Measurements from ENCODE around the gene GHR. TPM values are rescaled to one million over a fixed set of nuclear protein-coding genes. Genes with fewer than 3 reads are reported as not detected.

GHR gene
- total RNA-seq, 6 donors from 2014 or later, result 3.0 to 7.4 (median 4.2) TPM

GRCh38 chr5:42518595-42519221 lies 95.5 kb downstream of the GHR start:
- H3K4me3 ChIP-seq, result no peak overlapping the region
- peak; percentile 49 to 78 for ATAC-seq (ENCODE audit: low FRiP score in 2 of 2)
- DNase-seq, result no peak
- TF ChIP-seq CTCF (IDR thresholded peaks at IDR 0.05), result no peak
- TF ChIP-seq POLR2A (IDR thresholded peaks at IDR 0.05), result no peak
- no peak for TF ChIP-seq EP300 (IDR thresholded peaks at IDR 0.05)
- no peak for TF ChIP-seq POLR2AphosphoS5 (IDR thresholded peaks at IDR 0.05)
- H3K27me3 ChIP-seq, result no peaks in the 10 kb centered on the region
- peaks cover 0 to 5% (median 2%) of the 10 kb centered on the region in 4 donors for H3K4me1 ChIP-seq
- WGBS, 2 donors, result 41 to 43% methylated on average over 8 of the region's 8 CpGs
- H3K27ac ChIP-seq, result no peak overlapping the region
- H3K9me3 ChIP-seq, result no peaks in the 10 kb centered on the region
- H3K36me3 ChIP-seq, result no peaks in the 10 kb centered on the region

- H3K27me3 ChIP-seq, result no peaks in the 10 kb centered on the region
- no peak for ATAC-seq (ENCODE audit: low FRiP score in 2 of 2)
- H3K4me3 ChIP-seq, result no peak overlapping the region
- no peak for DNase-seq
- no peak overlapping the region for H3K27ac ChIP-seq
- no peak for TF ChIP-seq CTCF (IDR thresholded peaks at IDR 0.05)
- no peak for TF ChIP-seq POLR2A (IDR thresholded peaks at IDR 0.05)
- TF ChIP-seq POLR2AphosphoS5 (IDR thresholded peaks at IDR 0.05), result no peak
- TF ChIP-seq EP300 (IDR thresholded peaks at IDR 0.05), result no peak
- no peaks in the 10 kb centered on the region for H3K9me3 ChIP-seq
- H3K4me1 ChIP-seq, result peaks cover 0 to 5% (median 2%) of the 10 kb centered on the region in 4 donors
- no peaks in the 10 kb centered on the region for H3K36me3 ChIP-seq
Observed at GRCh38 chr5:42520203-42520602, 97.0 kb downstream of the GHR start.

GRCh38 chr5:42520957-42521356 lies 97.7 kb downstream of the GHR start:
- no peak for ATAC-seq (ENCODE audit: low FRiP score in 2 of 2)

GRCh38 chr5:42521406-42521805 lies 98.2 kb downstream of the GHR start:
- H3K27ac ChIP-seq, result no peak overlapping the region
- H3K27me3 ChIP-seq, result no peaks in the 10 kb centered on the region
- TF ChIP-seq POLR2AphosphoS5 (IDR thresholded peaks at IDR 0.05) (no peak), POLR2A (IDR thresholded peaks at IDR 0.05) (no peak), CTCF (IDR thresholded peaks at IDR 0.05) (no peak), EP300 (IDR thresholded peaks at IDR 0.05) (no peak)
- no peak for DNase-seq
- no peak overlapping the region for H3K4me3 ChIP-seq
- WGBS, 2 donors, result 76 to 83% methylated on average over 2 of the region's 2 CpGs
- H3K4me1 ChIP-seq, result peaks cover 0 to 5% (median 2%) of the 10 kb centered on the region in 4 donors
- ATAC-seq (ENCODE audit: low FRiP score in 2 of 2), result no peak
- H3K36me3 ChIP-seq, result no peaks in the 10 kb centered on the region
- H3K9me3 ChIP-seq, result no peaks in the 10 kb centered on the region

More at GRCh38 chr5:42520957-42521356, 97.7 kb downstream of the GHR start:
- no peak for DNase-seq
- Histone ChIP-seq H3K9me3 (no peaks in the 10 kb centered on the region), H3K36me3 (no peaks in the 10 kb centered on the region), H3K4me3 (no peak overlapping the region), H3K27ac (no peak overlapping the region), H3K4me1 (peaks cover 0 to 5% (median 2%) of the 10 kb centered on the region in 4 donors), H3K27me3 (no peaks in the 10 kb centered on the region)
- 80 to 85% methylated on average over 4 of the region's 4 CpGs for WGBS, 2 donors
- TF ChIP-seq POLR2A (IDR thresholded peaks at IDR 0.05) (no peak), EP300 (IDR thresholded peaks at IDR 0.05) (no peak), POLR2AphosphoS5 (IDR thresholded peaks at IDR 0.05) (no peak), CTCF (IDR thresholded peaks at IDR 0.05) (no peak)

GRCh38 chr5:42522783-42523182 lies 99.5 kb downstream of the GHR start:
- Histone ChIP-seq H3K36me3 (no peaks in the 10 kb centered on the region), H3K27me3 (no peaks in the 10 kb centered on the region), H3K27ac (no peak overlapping the region), H3K9me3 (no peaks in the 10 kb centered on the region), H3K4me1 (peaks cover 0 to 5% (median 2%) of the 10 kb centered on the region in 4 donors), H3K4me3 (no peak overlapping the region)
- DNase-seq (no peak), ATAC-seq (ENCODE audit: low FRiP score in 2 of 2) (no peak)
- 53 to 63% methylated on average over 1 of the region's 1 CpG for WGBS, 2 donors
- TF ChIP-seq EP300 (IDR thresholded peaks at IDR 0.05) (no peak), CTCF (IDR thresholded peaks at IDR 0.05) (no peak), POLR2A (IDR thresholded peaks at IDR 0.05) (no peak)
